ENCODE results near the gene CPPED1. TPM values are rescaled to one million over a fixed set of nuclear protein-coding genes. Genes with fewer than 3 reads are reported as not detected.

Gene CPPED1
- total and polyA plus RNA-seq, 2 experiments from 2014 or later = 6.2 to 7.3 TPM

DNA sequence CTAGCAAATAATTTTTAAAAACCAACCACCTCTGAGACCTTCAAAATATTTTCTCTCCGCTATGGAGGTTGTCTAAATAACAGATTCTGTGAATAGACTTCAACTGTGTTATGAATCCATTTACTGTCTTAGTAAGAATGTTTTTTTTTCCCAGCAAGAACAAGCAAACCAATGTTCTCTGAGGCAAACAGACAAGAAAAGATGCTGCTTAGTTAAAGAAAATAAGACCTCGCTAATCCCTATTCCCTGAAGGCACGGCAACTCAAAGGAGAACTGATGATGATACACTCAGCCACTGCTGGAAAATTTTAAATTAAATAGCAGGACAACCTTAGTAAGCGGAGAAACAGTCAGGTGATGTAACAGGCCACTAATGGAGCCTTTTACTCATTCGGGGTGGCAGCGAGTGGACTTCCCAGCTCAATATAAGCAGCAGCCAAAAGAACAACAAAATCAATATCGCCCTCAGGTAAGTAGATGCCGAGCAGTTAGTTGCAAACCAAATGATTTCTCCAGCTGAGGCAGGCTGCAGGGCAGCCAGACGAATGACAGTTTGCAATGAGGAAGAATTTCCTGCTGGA, 81.8 kb downstream of the CPPED1 start:
- Histone ChIP-seq H3K79me2 (replicated peaks; ENCODE audit: insufficient read depth) (no peaks in the 10 kb centered on the region), H2AFZ (no peak overlapping the region), H3K27me3 (ENCODE audit: insufficient read depth) (no peaks in the 10 kb centered on the region), H3K36me3 (ENCODE audit: insufficient read depth) (no peaks in the 10 kb centered on the region), H3K4me1 (ENCODE audit: insufficient read depth) (no peaks in the 10 kb centered on the region), H3K4me3 (no peak overlapping the region), H4K20me1 (replicated peaks; ENCODE audit: insufficient read depth) (no peaks in the 10 kb centered on the region), H3K9me2 (ENCODE audit: insufficient read depth) (no peaks in the 10 kb centered on the region), H3F3A (replicated peaks; ENCODE audit: low read depth) (no peaks in the 10 kb centered on the region), H3K4me2 (no peak overlapping the region), H3K27ac (ENCODE audit: low read depth) (no peak overlapping the region)
- no peak for ATAC-seq
- H3K4me3 Mint-ChIP-seq = no peak overlapping the region
- TF ChIP-seq, protein P1, sequence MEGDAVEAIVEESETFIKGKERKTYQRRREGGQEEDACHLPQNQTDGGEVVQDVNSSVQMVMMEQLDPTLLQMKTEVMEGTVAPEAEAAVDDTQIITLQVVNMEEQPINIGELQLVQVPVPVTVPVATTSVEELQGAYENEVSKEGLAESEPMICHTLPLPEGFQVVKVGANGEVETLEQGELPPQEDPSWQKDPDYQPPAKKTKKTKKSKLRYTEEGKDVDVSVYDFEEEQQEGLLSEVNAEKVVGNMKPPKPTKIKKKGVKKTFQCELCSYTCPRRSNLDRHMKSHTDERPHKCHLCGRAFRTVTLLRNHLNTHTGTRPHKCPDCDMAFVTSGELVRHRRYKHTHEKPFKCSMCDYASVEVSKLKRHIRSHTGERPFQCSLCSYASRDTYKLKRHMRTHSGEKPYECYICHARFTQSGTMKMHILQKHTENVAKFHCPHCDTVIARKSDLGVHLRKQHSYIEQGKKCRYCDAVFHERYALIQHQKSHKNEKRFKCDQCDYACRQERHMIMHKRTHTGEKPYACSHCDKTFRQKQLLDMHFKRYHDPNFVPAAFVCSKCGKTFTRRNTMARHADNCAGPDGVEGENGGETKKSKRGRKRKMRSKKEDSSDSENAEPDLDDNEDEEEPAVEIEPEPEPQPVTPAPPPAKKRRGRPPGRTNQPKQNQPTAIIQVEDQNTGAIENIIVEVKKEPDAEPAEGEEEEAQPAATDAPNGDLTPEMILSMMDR (conservative IDR thresholded peaks at IDR 0.05; ENCODE audit: low read depth in 2 of 2) = no peak
- TF ChIP-seq NANOG (IDR thresholded peaks at IDR 0.05; ENCODE audit: borderline replicate concordance) (no peak), EZH2phosphoT487 (IDR thresholded peaks at IDR 0.05; ENCODE audit: unreplicated experiment) (no peak), STAT1 (IDR thresholded peaks at IDR 0.05; ENCODE audit: unreplicated experiment) (no peak), CREB1 (CRISPR knock-in tag; IDR thresholded peaks at IDR 0.05; ENCODE audit: low read depth) (no peak), JUNB (IDR thresholded peaks at IDR 0.05; ENCODE audit: unreplicated experiment) (no peak), ZNF331 (CRISPR knock-in tag; IDR thresholded peaks at IDR 0.05; ENCODE audit: low read depth) (no peak), ZNF114 (CRISPR knock-in tag; IDR thresholded peaks at IDR 0.05) (no peak), EZH2 (IDR thresholded peaks at IDR 0.05; ENCODE audit: low read depth, unreplicated experiment) (no peak), POLR2AphosphoS5 (IDR thresholded peaks at IDR 0.05; ENCODE audit: low read depth) (no peak)
- TF ChIP-seq, protein P2, sequence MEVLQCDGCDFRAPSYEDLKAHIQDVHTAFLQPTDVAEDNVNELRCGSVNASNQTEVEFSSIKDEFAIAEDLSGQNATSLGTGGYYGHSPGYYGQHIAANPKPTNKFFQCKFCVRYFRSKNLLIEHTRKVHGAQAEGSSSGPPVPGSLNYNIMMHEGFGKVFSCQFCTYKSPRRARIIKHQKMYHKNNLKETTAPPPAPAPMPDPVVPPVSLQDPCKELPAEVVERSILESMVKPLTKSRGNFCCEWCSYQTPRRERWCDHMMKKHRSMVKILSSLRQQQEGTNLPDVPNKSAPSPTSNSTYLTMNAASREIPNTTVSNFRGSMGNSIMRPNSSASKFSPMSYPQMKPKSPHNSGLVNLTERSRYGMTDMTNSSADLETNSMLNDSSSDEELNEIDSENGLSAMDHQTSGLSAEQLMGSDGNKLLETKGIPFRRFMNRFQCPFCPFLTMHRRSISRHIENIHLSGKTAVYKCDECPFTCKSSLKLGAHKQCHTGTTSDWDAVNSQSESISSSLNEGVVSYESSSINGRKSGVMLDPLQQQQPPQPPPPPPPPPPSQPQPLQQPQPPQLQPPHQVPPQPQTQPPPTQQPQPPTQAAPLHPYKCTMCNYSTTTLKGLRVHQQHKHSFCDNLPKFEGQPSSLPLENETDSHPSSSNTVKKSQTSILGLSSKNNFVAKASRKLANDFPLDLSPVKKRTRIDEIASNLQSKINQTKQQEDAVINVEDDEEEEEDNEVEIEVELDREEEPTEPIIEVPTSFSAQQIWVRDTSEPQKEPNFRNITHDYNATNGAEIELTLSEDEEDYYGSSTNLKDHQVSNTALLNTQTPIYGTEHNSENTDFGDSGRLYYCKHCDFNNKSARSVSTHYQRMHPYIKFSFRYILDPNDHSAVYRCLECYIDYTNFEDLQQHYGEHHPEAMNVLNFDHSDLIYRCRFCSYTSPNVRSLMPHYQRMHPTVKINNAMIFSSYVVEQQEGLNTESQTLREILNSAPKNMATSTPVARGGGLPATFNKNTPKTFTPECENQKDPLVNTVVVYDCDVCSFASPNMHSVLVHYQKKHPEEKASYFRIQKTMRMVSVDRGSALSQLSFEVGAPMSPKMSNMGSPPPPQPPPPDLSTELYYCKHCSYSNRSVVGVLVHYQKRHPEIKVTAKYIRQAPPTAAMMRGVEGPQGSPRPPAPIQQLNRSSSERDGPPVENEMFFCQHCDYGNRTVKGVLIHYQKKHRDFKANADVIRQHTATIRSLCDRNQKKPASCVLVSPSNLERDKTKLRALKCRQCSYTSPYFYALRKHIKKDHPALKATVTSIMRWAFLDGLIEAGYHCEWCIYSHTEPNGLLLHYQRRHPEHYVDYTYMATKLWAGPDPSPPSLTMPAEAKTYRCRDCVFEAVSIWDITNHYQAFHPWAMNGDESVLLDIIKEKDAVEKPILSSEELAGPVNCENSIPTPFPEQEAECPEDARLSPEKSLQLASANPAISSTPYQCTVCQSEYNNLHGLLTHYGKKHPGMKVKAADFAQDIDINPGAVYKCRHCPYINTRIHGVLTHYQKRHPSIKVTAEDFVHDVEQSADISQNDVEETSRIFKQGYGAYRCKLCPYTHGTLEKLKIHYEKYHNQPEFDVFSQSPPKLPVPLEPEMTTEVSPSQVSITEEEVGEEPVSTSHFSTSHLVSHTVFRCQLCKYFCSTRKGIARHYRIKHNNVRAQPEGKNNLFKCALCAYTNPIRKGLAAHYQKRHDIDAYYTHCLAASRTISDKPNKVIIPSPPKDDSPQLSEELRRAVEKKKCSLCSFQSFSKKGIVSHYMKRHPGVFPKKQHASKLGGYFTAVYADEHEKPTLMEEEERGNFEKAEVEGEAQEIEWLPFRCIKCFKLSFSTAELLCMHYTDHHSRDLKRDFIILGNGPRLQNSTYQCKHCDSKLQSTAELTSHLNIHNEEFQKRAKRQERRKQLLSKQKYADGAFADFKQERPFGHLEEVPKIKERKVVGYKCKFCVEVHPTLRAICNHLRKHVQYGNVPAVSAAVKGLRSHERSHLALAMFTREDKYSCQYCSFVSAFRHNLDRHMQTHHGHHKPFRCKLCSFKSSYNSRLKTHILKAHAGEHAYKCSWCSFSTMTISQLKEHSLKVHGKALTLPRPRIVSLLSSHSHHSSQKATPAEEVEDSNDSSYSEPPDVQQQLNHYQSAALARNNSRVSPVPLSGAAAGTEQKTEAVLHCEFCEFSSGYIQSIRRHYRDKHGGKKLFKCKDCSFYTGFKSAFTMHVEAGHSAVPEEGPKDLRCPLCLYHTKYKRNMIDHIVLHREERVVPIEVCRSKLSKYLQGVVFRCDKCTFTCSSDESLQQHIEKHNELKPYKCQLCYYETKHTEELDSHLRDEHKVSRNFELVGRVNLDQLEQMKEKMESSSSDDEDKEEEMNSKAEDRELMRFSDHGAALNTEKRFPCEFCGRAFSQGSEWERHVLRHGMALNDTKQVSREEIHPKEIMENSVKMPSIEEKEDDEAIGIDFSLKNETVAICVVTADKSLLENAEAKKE (CRISPR knock-in tag; IDR thresholded peaks at IDR 0.05) = no peak
- TF ChIP-seq, protein P3, sequence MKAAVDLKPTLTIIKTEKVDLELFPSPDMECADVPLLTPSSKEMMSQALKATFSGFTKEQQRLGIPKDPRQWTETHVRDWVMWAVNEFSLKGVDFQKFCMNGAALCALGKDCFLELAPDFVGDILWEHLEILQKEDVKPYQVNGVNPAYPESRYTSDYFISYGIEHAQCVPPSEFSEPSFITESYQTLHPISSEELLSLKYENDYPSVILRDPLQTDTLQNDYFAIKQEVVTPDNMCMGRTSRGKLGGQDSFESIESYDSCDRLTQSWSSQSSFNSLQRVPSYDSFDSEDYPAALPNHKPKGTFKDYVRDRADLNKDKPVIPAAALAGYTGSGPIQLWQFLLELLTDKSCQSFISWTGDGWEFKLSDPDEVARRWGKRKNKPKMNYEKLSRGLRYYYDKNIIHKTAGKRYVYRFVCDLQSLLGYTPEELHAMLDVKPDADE (IDR thresholded peaks at IDR 0.05) = no peak
- TF ChIP-seq, protein P4, sequence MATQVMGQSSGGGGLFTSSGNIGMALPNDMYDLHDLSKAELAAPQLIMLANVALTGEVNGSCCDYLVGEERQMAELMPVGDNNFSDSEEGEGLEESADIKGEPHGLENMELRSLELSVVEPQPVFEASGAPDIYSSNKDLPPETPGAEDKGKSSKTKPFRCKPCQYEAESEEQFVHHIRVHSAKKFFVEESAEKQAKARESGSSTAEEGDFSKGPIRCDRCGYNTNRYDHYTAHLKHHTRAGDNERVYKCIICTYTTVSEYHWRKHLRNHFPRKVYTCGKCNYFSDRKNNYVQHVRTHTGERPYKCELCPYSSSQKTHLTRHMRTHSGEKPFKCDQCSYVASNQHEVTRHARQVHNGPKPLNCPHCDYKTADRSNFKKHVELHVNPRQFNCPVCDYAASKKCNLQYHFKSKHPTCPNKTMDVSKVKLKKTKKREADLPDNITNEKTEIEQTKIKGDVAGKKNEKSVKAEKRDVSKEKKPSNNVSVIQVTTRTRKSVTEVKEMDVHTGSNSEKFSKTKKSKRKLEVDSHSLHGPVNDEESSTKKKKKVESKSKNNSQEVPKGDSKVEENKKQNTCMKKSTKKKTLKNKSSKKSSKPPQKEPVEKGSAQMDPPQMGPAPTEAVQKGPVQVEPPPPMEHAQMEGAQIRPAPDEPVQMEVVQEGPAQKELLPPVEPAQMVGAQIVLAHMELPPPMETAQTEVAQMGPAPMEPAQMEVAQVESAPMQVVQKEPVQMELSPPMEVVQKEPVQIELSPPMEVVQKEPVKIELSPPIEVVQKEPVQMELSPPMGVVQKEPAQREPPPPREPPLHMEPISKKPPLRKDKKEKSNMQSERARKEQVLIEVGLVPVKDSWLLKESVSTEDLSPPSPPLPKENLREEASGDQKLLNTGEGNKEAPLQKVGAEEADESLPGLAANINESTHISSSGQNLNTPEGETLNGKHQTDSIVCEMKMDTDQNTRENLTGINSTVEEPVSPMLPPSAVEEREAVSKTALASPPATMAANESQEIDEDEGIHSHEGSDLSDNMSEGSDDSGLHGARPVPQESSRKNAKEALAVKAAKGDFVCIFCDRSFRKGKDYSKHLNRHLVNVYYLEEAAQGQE (IDR thresholded peaks at IDR 0.05; ENCODE audit: unreplicated experiment) = no peak
- H3K9me3 Mint-ChIP-seq = no peaks in the 10 kb centered on the region; the same call in 2 of the 3 replicates
- no peak for DNase-seq (ENCODE audit: low spot score)
- H3K27ac Mint-ChIP-seq = no peak overlapping the region
- peaks cover 4% of the 10 kb centered on the region; the same call in 1 of the 3 replicates for H3K4me1 Mint-ChIP-seq
- H3K36me3 Mint-ChIP-seq (ENCODE audit: low read depth) = no peaks in the 10 kb centered on the region
- peaks cover 5% of the 10 kb centered on the region for H3K27me3 Mint-ChIP-seq (ENCODE audit: insufficient read depth, low read depth, poor library complexity)

Measured in GM23338 (cell line).